Measurements from ENCODE around the gene ACOX1. TPM values are rescaled to one million over a fixed set of nuclear protein-coding genes. Genes with fewer than 3 reads are reported as not detected.

ACOX1 gene
- total RNA-seq, 4 donors from 2014 or later = 46.9 to 73.3 (median 62.3) TPM

- DNase-seq = no peak
- TF ChIP-seq CTCF (IDR thresholded peaks at IDR 0.05) (no peak), POLR2A (IDR thresholded peaks at IDR 0.05) (no peak)
- WGBS, 2 donors = 73% methylated on average over 3 of the region's 8 CpGs; no CpG with 5 or more reads in 1 of the 2 donors
- Histone ChIP-seq H3K4me1 (peaks cover 0 to 26% (median 10%) of the 10 kb centered on the region in 3 donors), H3K4me3 (no peak overlapping the region), H3K9me3 (no peaks in the 10 kb centered on the region), H3K27ac (peak overlapping the region in 3 of 4 donors; percentile 17 to 50 (median 22)), H3K36me3 (peaks cover 0 to 87% (median 6%) of the 10 kb centered on the region in 3 donors), H3K27me3 (no peaks in the 10 kb centered on the region)
- intact Hi-C loops (cut with DNase I) = loop anchor here (5.0 kb wide), 1 partner anchor 98 kb away; no protein-coding TSS in a partner anchor
Observed at GRCh38 chr17:76004750-76005262, 25.8 kb upstream of the ACOX1 start.

DNA sequence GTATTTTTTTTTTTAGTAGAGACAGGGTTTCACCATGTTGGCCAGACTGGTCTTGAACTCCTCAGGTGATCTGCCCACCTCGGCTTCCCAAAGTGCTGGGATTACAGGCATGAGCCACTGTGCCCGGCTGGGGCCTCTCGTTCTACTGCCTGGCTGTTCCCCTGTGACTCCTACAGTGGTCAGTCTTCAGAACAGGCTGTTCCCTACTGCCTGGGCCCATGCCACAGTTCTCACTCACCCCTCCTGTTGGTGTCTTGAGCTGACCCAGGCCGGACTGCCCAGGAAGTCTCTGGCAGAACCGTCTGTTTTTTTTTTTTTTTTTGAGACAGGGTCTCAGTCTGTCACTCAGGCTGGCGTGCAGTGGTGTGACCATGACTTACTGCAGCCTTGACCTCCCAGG lies 24.9 kb upstream of the ACOX1 start:
- no peak for TF ChIP-seq CTCF (IDR thresholded peaks at IDR 0.05)
- TF ChIP-seq POLR2A (IDR thresholded peaks at IDR 0.05) = no peak
- H3K36me3 ChIP-seq = peaks cover 0 to 79% (median 3%) of the 10 kb centered on the region in 3 donors
- peaks cover 0 to 26% (median 10%) of the 10 kb centered on the region in 3 donors for H3K4me1 ChIP-seq
- intact Hi-C loops (cut with DNase I) = no loop called here
- no peak overlapping the region for H3K4me3 ChIP-seq
- H3K27ac ChIP-seq = peak overlapping the region in 1 of 4 donors; percentile 21
- no peak for DNase-seq
- H3K9me3 ChIP-seq = no peaks in the 10 kb centered on the region
- 77 to 86% methylated on average over 5 to 6 of the region's 6 CpGs for WGBS, 2 donors
- H3K27me3 ChIP-seq = no peaks in the 10 kb centered on the region

DNA sequence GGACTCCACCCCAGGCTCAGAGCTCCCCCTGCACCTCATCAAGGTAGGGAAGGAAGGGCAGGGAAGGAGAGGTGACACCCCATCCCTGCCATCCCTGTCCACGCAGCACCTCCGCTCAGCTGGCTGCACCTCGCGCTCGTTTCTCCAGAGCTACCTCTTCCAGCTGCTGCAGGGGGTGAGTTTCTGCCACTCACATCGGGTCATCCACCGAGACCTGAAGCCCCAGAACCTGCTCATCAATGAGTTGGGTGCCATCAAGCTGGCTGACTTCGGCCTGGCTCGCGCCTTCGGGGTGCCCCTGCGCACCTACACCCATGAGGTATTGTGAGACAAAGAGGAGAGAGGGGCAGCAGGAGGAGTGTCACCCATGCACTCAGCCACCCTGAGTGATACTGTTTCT lies 23.1 kb upstream of the ACOX1 start:
- H3K4me3 ChIP-seq = no peak overlapping the region
- H3K27me3 ChIP-seq = no peaks in the 10 kb centered on the region
- DNase-seq = no peak
- H3K36me3 ChIP-seq = peaks cover 0 to 60% (median 0%) of the 10 kb centered on the region in 3 donors
- no peak overlapping the region for H3K27ac ChIP-seq
- H3K9me3 ChIP-seq = no peaks in the 10 kb centered on the region
- TF ChIP-seq POLR2A (IDR thresholded peaks at IDR 0.05) (no peak), CTCF (IDR thresholded peaks at IDR 0.05) (no peak)
- 92 to 100% methylated on average over 6 of the region's 12 CpGs for WGBS, 2 donors
- intact Hi-C loops (cut with DNase I) = no loop called here
- H3K4me1 ChIP-seq = peaks cover 7 to 43% (median 17%) of the 10 kb centered on the region in 3 donors

DNA sequence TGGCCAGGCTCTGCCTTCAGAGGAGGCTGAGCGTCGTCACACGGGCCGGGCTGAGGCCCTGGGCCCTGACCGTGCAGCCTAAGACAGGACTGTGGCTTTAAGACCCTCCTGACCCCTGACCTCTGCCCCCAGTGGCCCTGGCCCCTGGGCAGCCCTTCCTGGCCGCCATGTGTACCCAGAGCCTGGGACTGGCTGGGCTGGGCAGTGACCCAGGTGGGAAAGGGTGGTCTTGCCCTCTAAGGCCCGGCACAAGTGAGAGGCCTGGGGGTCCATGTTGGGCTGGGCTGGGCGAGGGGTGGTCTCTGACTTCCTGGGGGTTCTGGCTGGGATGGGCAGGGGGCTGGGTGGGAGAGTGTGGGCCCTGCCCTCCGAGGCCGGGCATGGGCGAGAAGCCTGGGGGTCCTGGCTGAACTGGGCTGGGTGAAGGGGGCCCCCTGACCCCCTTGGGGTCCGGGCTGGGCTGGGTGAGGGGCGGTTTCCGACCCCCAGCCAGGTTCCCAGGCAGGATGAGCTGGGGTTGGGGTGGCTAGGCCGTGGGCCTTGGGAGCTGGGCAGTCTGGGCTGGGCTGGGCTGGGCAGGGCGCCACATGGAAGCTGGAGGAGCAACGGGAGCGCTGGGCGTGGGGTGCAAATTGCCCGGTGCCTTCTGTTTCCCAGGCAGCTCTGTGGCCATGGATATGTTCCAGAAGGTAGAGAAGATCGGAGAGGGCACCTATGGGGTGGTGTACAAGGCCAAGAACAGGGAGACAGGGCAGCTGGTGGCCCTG lies 22.0 kb upstream of the ACOX1 start, which contains the start of gene CDK3:
CDK3 (plus strand) TSS at position 101 of the 767 bp plus-strand sequence; CDS start at position 672, 571 bp downstream.
- no peaks in the 10 kb centered on the region for H3K9me3 ChIP-seq
- no peak within 1 kb of the TSS for H3K4me3 ChIP-seq
- intact Hi-C loops (cut with DNase I) = no loop called here
- no peak for DNase-seq
- H3K4me1 ChIP-seq = peaks cover 11 to 53% (median 26%) of the 10 kb centered on the region in 3 donors
- 40 to 53% methylated on average over 5 of the region's 21 CpGs for WGBS, 2 donors
- peaks cover 0 to 49% (median 0%) of the 10 kb centered on the region in 3 donors for H3K36me3 ChIP-seq
- no peaks in the 10 kb centered on the region for H3K27me3 ChIP-seq
- no peak for TF ChIP-seq POLR2A (IDR thresholded peaks at IDR 0.05)
- TF ChIP-seq CTCF (IDR thresholded peaks at IDR 0.05) = no peak
- H3K27ac ChIP-seq = peak within 1 kb of the TSS in 3 of 4 donors; percentile 35 to 46 (median 38)
